Activated CD4-positive, alpha-beta memory T cell treated with anti-CD3 and anti-CD28 coated beads, Interleukin-2, amount 10 ng/mL, durations not matched to agents 7 days and 5 days (primary cell): Measurements from ENCODE around the gene TEX22. TPM values are rescaled to one million over a fixed set of nuclear protein-coding genes. Genes with fewer than 3 reads are reported as not detected.

ENCODE experiments used
- CTCF ChIA-PET: fragments of 350-600 bp; sonication (Branson Sonifier 250); formaldehyde crosslinking; loops from one replicate; lab custom pipeline; 2021; ENCODE audit warnings: antibody characterized with exemption, inconsistent platforms; lab: Charles Lee
- POLR2A ChIA-PET: fragments of 350-600 bp; sonication (Branson Sonifier 250); formaldehyde crosslinking; loops from one replicate; lab custom pipeline; 2021; ENCODE audit warnings: antibody characterized with exemption; lab: Charles Lee
- DNase-seq: peaks from one replicate; pipeline ENCODE4 v3.0.0-alpha.2; 2020
- H3K27ac Mint-ChIP-seq: one replicate; pipeline ENCODE4 v1.8.0; 2021; ENCODE audit warnings: mild to moderate bottlenecking, mixed read lengths
- H3K27me3 Mint-ChIP-seq: one replicate; pipeline ENCODE4 v1.8.0; 2021; ENCODE audit warnings: mixed read lengths
- H3K36me3 Mint-ChIP-seq: one replicate; pipeline ENCODE4 v1.8.0; 2021; ENCODE audit warnings: low read depth, mixed read lengths
- H3K4me1 Mint-ChIP-seq: one replicate; pipeline ENCODE4 v1.8.0; 2021; ENCODE audit warnings: mixed read lengths
- H3K4me3 Mint-ChIP-seq: one replicate; pipeline ENCODE4 v1.8.0; 2021; ENCODE audit warnings: mild to moderate bottlenecking, mixed read lengths
- H3K9me3 Mint-ChIP-seq: one replicate; pipeline ENCODE4 v1.8.0; 2021; ENCODE audit warnings: mixed read lengths
- total RNA-seq, 2 experiments: library from RNA; stranded (reverse); gene quantifications; one replicate each; pipeline ENCODE4 v1.2.3, GENCODE V29; 2021

TEX22 gene
- total RNA-seq, 2 experiments from 2014 or later, result 2.6 to 4.4 TPM

GRCh38 chr14:105382343-105383082, 15.8 kb upstream of the TEX22 start:
- Mint-ChIP-seq H3K9me3 (no peaks in the 10 kb centered on the region), H3K27ac (no peak overlapping the region), H3K4me3 (no peak overlapping the region), H3K27me3 (no peaks in the 10 kb centered on the region), H3K36me3 (peaks cover 3% of the 10 kb centered on the region), H3K4me1 (peaks cover 3% of the 10 kb centered on the region)
- DNase-seq, result no peak
- ChIA-PET CTCF (no interaction called here), POLR2A (interaction anchor here (1.6 kb wide), 1 partner anchor 47 kb away, joined by 3 read pairs; no protein-coding TSS in a partner anchor)

GRCh38 chr14:105383083-105383730, 15.1 kb upstream of the TEX22 start:
- H3K9me3 Mint-ChIP-seq, result no peaks in the 10 kb centered on the region
- H3K4me3 Mint-ChIP-seq, result no peak overlapping the region
- peaks cover under 1% of the 10 kb centered on the region for H3K4me1 Mint-ChIP-seq
- DNase-seq, result no peak
- ChIA-PET POLR2A (interaction anchor here (1.6 kb wide), 1 partner anchor 47 kb away, joined by 3 read pairs; no protein-coding TSS in a partner anchor), CTCF (interaction anchor here (1.4 kb wide), 1 partner anchor 12 kb away, joined by 4 read pairs; no protein-coding TSS in a partner anchor)
- no peaks in the 10 kb centered on the region for H3K27me3 Mint-ChIP-seq
- peaks cover 3% of the 10 kb centered on the region for H3K36me3 Mint-ChIP-seq
- H3K27ac Mint-ChIP-seq, result no peak overlapping the region

- ChIA-PET POLR2A (interaction anchor here (1.0 kb wide), 1 partner anchor 13 kb away, joined by 4 read pairs; no protein-coding TSS in a partner anchor), CTCF (interaction anchor here (0.6 to 1.4 kb wide), 2 partner anchors 13 to 337 kb away, joined by 3 to 4 read pairs; no protein-coding TSS in a partner anchor)
- H3K36me3 Mint-ChIP-seq, result peaks cover 3% of the 10 kb centered on the region
- H3K4me1 Mint-ChIP-seq, result peaks cover 2% of the 10 kb centered on the region
- H3K4me3 Mint-ChIP-seq, result no peak overlapping the region
- no peak for DNase-seq
- no peaks in the 10 kb centered on the region for H3K27me3 Mint-ChIP-seq
- no peaks in the 10 kb centered on the region for H3K9me3 Mint-ChIP-seq
- no peak overlapping the region for H3K27ac Mint-ChIP-seq
These were observed 14.2 kb upstream of the TEX22 start for GRCh38 chr14:105384041-105384557.

GRCh38 chr14:105384605-105385321, 13.6 kb upstream of the TEX22 start:
- Mint-ChIP-seq H3K9me3 (no peaks in the 10 kb centered on the region), H3K4me3 (no peak overlapping the region), H3K36me3 (peaks cover 3% of the 10 kb centered on the region), H3K27me3 (no peaks in the 10 kb centered on the region), H3K27ac (no peak overlapping the region), H3K4me1 (peaks cover 2% of the 10 kb centered on the region)
- no peak for DNase-seq
- ChIA-PET POLR2A (interaction anchor here (1.0 kb wide), 1 partner anchor 13 kb away, joined by 4 read pairs; no protein-coding TSS in a partner anchor), CTCF (interaction anchor here (0.6 to 1.4 kb wide), 2 partner anchors 14 to 338 kb away, joined by 3 to 4 read pairs; no protein-coding TSS in a partner anchor)

GRCh38 chr14:105385322-105385637, 13.1 kb upstream of the TEX22 start:
- Mint-ChIP-seq H3K36me3 (peaks cover 3% of the 10 kb centered on the region), H3K4me3 (no peak overlapping the region), H3K27ac (no peak overlapping the region), H3K27me3 (no peaks in the 10 kb centered on the region), H3K9me3 (no peaks in the 10 kb centered on the region), H3K4me1 (peaks cover 8% of the 10 kb centered on the region)
- POLR2A ChIA-PET, result no interaction called here
- CTCF ChIA-PET, result no interaction called here
- no peak for DNase-seq

GRCh38 chr14:105385698-105386365, 12.5 kb upstream of the TEX22 start:
- POLR2A ChIA-PET, result no interaction called here
- Mint-ChIP-seq H3K27me3 (no peaks in the 10 kb centered on the region), H3K4me3 (no peak overlapping the region), H3K9me3 (no peaks in the 10 kb centered on the region), H3K36me3 (peaks cover 3% of the 10 kb centered on the region), H3K4me1 (peaks cover 12% of the 10 kb centered on the region), H3K27ac (no peak overlapping the region)
- DNase-seq, result no peak
- CTCF ChIA-PET, result no interaction called here

GRCh38 chr14:105386581-105387529, 11.5 kb upstream of the TEX22 start:
- CTCF ChIA-PET, result no interaction called here
- POLR2A ChIA-PET, result no interaction called here
- H3K27ac Mint-ChIP-seq, result no peak overlapping the region

GRCh38 chr14:105387530-105387922, 10.8 kb upstream of the TEX22 start:
- no peak overlapping the region for H3K4me3 Mint-ChIP-seq
- H3K9me3 Mint-ChIP-seq, result no peaks in the 10 kb centered on the region
- H3K27me3 Mint-ChIP-seq, result no peaks in the 10 kb centered on the region
- peaks cover 15% of the 10 kb centered on the region for H3K4me1 Mint-ChIP-seq
- H3K36me3 Mint-ChIP-seq, result peaks cover 3% of the 10 kb centered on the region
- POLR2A ChIA-PET, result no interaction called here
- DNase-seq, result no peak
- CTCF ChIA-PET, result no interaction called here
- no peak overlapping the region for H3K27ac Mint-ChIP-seq

More at GRCh38 chr14:105386581-105387529, 11.5 kb upstream of the TEX22 start:
- Mint-ChIP-seq H3K27me3 (no peaks in the 10 kb centered on the region), H3K36me3 (peaks cover 3% of the 10 kb centered on the region), H3K9me3 (no peaks in the 10 kb centered on the region), H3K4me3 (no peak overlapping the region), H3K4me1 (peaks cover 15% of the 10 kb centered on the region)
- no peak for DNase-seq

GRCh38 chr14:105388110-105388951, 10.0 kb upstream of the TEX22 start:
- Mint-ChIP-seq H3K4me1 (peaks cover 15% of the 10 kb centered on the region), H3K36me3 (peaks cover 3% of the 10 kb centered on the region), H3K27ac (no peak overlapping the region), H3K4me3 (no peak overlapping the region), H3K9me3 (no peaks in the 10 kb centered on the region), H3K27me3 (no peaks in the 10 kb centered on the region)
- no peak for DNase-seq
- ChIA-PET CTCF (no interaction called here), POLR2A (interaction anchor here (1.8 kb wide), 1 partner anchor 10 kb away, joined by 11 read pairs; the partner anchor contains the start of gene TEX22)

GRCh38 chr14:105388976-105389375, 9.4 kb upstream of the TEX22 start:
- Mint-ChIP-seq H3K27me3 (no peaks in the 10 kb centered on the region), H3K27ac (no peak overlapping the region), H3K9me3 (no peaks in the 10 kb centered on the region), H3K36me3 (no peaks in the 10 kb centered on the region), H3K4me3 (no peak overlapping the region), H3K4me1 (peaks cover 15% of the 10 kb centered on the region)
- CTCF ChIA-PET, result interaction anchor here (0.6 kb wide), 1 partner anchor 34 kb away, joined by 5 read pairs; no protein-coding TSS in a partner anchor
- POLR2A ChIA-PET, result interaction anchor here (0.9 to 1.8 kb wide), 2 partner anchors 9 to 13 kb away, joined by 3 to 11 read pairs; partner anchors contain the start of gene TEX22
- no peak for DNase-seq

- DNase-seq, result no peak
- Mint-ChIP-seq H3K27ac (no peak overlapping the region), H3K36me3 (no peaks in the 10 kb centered on the region), H3K9me3 (no peaks in the 10 kb centered on the region), H3K4me3 (no peak overlapping the region), H3K4me1 (peaks cover 15% of the 10 kb centered on the region), H3K27me3 (no peaks in the 10 kb centered on the region)
- ChIA-PET POLR2A (interaction anchor here (0.8 to 1.8 kb wide), 3 partner anchors 9 to 15 kb away, joined by 3 to 11 read pairs (median 5); partner anchors contain the start of gene TEX22), CTCF (interaction anchor here (0.6 to 1.3 kb wide), 5 partner anchors 8 to 91 kb away, joined by 3 to 5 read pairs (median 3); partner anchors contain the start of gene TEX22)
These were observed 8.8 kb upstream of the TEX22 start for GRCh38 chr14:105389534-105389933.
